HepG2 (cell line): ENCODE measurements around the gene GPATCH3. TPM values are rescaled to one million over a fixed set of nuclear protein-coding genes. Genes with fewer than 3 reads are reported as not detected.

ENCODE experiments used
- CEBPG ChIP-seq: IDR thresholded peaks from 2 replicates; pipeline ENCODE4 v1.6.1; 2016
- FIP1L1 ChIP-seq: fragments of 200-400 bp; formaldehyde crosslinking; IDR thresholded peaks from 2 replicates; pipeline ENCODE4 v1.6.1; 2018; ENCODE audit warnings: low read depth, mild to moderate bottlenecking, low read length, moderate library complexity, borderline replicate concordance; ENCODE audit not compliant: insufficient read depth
- FOSL2 ChIP-seq: sonication (generic); formaldehyde crosslinking; IDR thresholded peaks from 2 replicates; pipeline ENCODE4 v1.4.0; 2020; ENCODE audit warnings: missing genetic modification reagents
- KLF12 ChIP-seq: sonication (generic); formaldehyde crosslinking; IDR thresholded peaks from 2 replicates; pipeline ENCODE4 v1.4.0; 2020; ENCODE audit warnings: missing genetic modification reagents, borderline replicate concordance
- MTA1 ChIP-seq: sonication (generic); formaldehyde crosslinking; IDR thresholded peaks from 2 replicates; pipeline ENCODE4 v1.4.0; 2020; ENCODE audit warnings: missing genetic modification reagents, mild to moderate bottlenecking, borderline replicate concordance
- NFKB2 ChIP-seq: sonication (generic); formaldehyde crosslinking; IDR thresholded peaks from 2 replicates; pipeline ENCODE4 v1.4.0; 2020; ENCODE audit warnings: missing genetic modification reagents, borderline replicate concordance
- PLRG1 ChIP-seq: fragments of 450-650 bp; conservative IDR thresholded peaks from 2 replicates; pipeline ENCODE4 v1.6.1; 2016
- RAD21 ChIP-seq: fragments of 450-650 bp; formaldehyde crosslinking; IDR thresholded peaks from 2 replicates; pipeline ENCODE4 v1.5.0; 2020; ENCODE audit warnings: mild to moderate bottlenecking
- SALL2 ChIP-seq: sonication (generic); formaldehyde crosslinking; IDR thresholded peaks from 2 replicates; pipeline ENCODE4 v1.8.1; 2023; ENCODE audit warnings: mild to moderate bottlenecking, missing genetic modification reagents, inconsistent platforms
- YEATS4 ChIP-seq: sonication (generic); formaldehyde crosslinking; IDR thresholded peaks from 2 replicates; pipeline ENCODE4 v1.4.0; 2020; ENCODE audit warnings: missing genetic modification reagents, borderline replicate concordance
- ZBTB7A ChIP-seq: sonication (generic); formaldehyde crosslinking; IDR thresholded peaks from 2 replicates; pipeline ENCODE4 v1.8.0; 2022; ENCODE audit warnings: mild to moderate bottlenecking, missing genetic modification reagents
- ZFP62 ChIP-seq: sonication (generic); formaldehyde crosslinking; IDR thresholded peaks from 2 replicates; pipeline ENCODE4 v1.4.0; 2020; ENCODE audit warnings: missing genetic modification reagents
- ZNF124 ChIP-seq: sonication (generic); formaldehyde crosslinking; IDR thresholded peaks from 2 replicates; pipeline ENCODE4 v1.4.0; 2020; ENCODE audit warnings: missing genetic modification reagents
- ZNF264 ChIP-seq: sonication (generic); formaldehyde crosslinking; IDR thresholded peaks from 2 replicates; pipeline ENCODE4 v1.4.0; 2020; ENCODE audit warnings: missing genetic modification reagents
- ZNF331 ChIP-seq: sonication (generic); formaldehyde crosslinking; IDR thresholded peaks from 2 replicates; pipeline ENCODE4 v1.4.0; 2020; ENCODE audit warnings: missing genetic modification reagents
- ZNF367 ChIP-seq: sonication (generic); formaldehyde crosslinking; IDR thresholded peaks from 2 replicates; pipeline ENCODE4 v1.4.0; 2020; ENCODE audit warnings: missing genetic modification reagents, borderline replicate concordance
- ZNF572 ChIP-seq: sonication (generic); formaldehyde crosslinking; IDR thresholded peaks from 2 replicates; pipeline ENCODE4 v1.5.1; 2020; ENCODE audit warnings: mild to moderate bottlenecking, missing genetic modification reagents
- ZNF644 ChIP-seq: IDR thresholded peaks from 2 replicates; pipeline ENCODE4 v1.6.1; 2016; ENCODE audit warnings: low read depth
- ZNF83 ChIP-seq: sonication (generic); formaldehyde crosslinking; IDR thresholded peaks from 2 replicates; pipeline ENCODE4 v1.4.0; 2020; ENCODE audit warnings: missing genetic modification reagents, mild to moderate bottlenecking, borderline replicate concordance
- polyA plus RNA-seq, 8 experiments: library from polyadenylated mRNA; depleted of rRNA in 3 of 8; stranded (reverse) in 7 of 8; unstranded in 1 of 8; fragments of >200 nt; fragmentation: Illumina TruSeq in 4 of 8; extraction: Trizol in 4 of 8; gene quantifications; 2 replicates each; pipeline versions ENCODE4 v1.2.1 to v1.2.3, GENCODE V29; 2011 to 2016; ENCODE audit warnings: low read depth in 4 of 8, missing spikeins in 1 of 8, mixed read lengths in 1 of 8; ENCODE audit not compliant: insufficient read depth in 1 of 8
- total RNA-seq, 5 experiments: library from RNA; depleted of rRNA; stranded (reverse); fragments of >200 nt; fragmentation: Illumina TruSeq; extraction: Trizol; gene quantifications; 2 replicates each; pipeline ENCODE4 v1.2.3, GENCODE V29; 2016; ENCODE audit warnings: low read depth in 1 of 5
- TF ChIP-seq, protein P1 (sequence below), 2 experiments: sonication (generic) in 1 of 2; formaldehyde crosslinking in 1 of 2; IDR thresholded peaks; 2 replicates each; pipeline versions ENCODE4 v1.6.1 to v1.9.0; 2014 to 2022; ENCODE audit warnings: antibody characterized with exemption in 1 of 2, borderline replicate concordance in 1 of 2, inconsistent platforms in 1 of 2, low read depth in 1 of 2, missing genetic modification reagents in 1 of 2
- TF ChIP-seq, protein P2 (sequence below): sonication (generic); formaldehyde crosslinking; IDR thresholded peaks from 2 replicates; pipeline ENCODE4 v1.4.0; 2020; ENCODE audit warnings: missing genetic modification reagents, mild to moderate bottlenecking, borderline replicate concordance

Gene GPATCH3
- total and polyA plus RNA-seq, 2 of the 13 experiments (the other 11 are each of a cell fraction or from before 2014, with no cell fraction given): 8.3 to 11.0 TPM

DNA sequence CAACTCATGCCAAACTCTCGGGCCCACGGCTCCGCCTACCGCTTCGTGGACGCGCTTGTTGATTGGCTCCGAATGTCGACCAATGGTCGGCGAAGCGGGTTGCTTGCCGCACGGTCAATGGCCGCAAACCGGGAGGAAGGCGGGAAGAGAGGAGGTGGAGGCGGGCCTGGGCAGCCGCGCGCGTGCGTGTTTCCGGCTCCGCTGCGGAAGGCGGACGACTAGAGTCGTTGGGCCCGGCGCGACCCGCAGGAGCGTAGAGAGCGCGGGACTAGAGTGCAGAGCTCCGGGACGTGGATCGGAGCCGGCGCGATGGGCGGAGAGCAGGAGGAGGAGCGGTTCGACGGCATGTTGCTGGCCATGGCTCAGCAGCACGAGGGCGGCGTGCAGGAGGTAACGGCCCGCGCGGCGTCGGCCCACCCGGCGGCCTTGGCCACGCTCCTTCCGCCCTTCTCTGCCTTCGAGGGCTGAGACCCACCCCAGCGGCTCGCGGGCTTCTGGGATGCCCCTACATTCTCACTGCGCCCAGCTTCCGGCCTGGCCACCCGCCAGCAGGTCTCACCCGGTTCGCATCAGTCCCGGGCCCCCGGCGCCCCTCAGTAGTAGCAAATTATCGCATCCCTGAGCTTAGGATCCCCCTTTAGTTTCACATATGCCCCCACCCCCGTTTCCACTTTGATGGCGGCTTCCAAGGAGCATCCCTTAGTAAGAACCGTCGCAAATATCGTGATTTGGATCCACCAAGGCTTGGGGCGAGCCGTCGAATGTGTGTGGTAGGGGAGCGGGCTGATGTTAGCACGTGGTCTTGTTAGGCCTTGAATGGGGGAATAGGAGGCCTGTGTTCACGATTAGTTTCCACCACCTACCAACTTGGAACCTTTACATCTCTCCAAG, 21.5 kb upstream of the GPATCH3 start, which contains the start of gene NUDC (continued):
- TF ChIP-seq ZNF331 (0 out of 2 replicates have a peak, but pooled peaks have one; percentile 27), RAD21 (peak; percentile 59), ZNF264 (0 out of 2 replicates have a peak, but pooled peaks have one; percentile 25), FIP1L1 (peak; percentile 40; the same call in 1 of the 2 replicates), ZFP62 (CRISPR knock-in tag) (no peak), NFKB2 (peak; percentile 82; the same call in 1 of the 2 replicates), ZNF572 (CRISPR knock-in tag) (no peak), SALL2 (peak; percentile 52; the same call in 1 of the 2 replicates), ZBTB7A (CRISPR knock-in tag) (no peak; the same call in 1 of the 2 replicates), ZNF124 (CRISPR knock-in tag) (no peak), PLRG1 (no peak), MTA1 (CRISPR knock-in tag) (peak; percentile 51; the same call in 1 of the 2 replicates), ZNF83 (no peak), FOSL2 (no peak), ZNF367 (CRISPR knock-in tag) (no peak; the same call in 1 of the 2 replicates), CEBPG (CRISPR knock-in tag) (no peak), ZNF644 (CRISPR knock-in tag) (no peak), YEATS4 (CRISPR knock-in tag) (peak; percentile 83), KLF12 (CRISPR knock-in tag) (no peak)
- TF ChIP-seq, protein P1, sequence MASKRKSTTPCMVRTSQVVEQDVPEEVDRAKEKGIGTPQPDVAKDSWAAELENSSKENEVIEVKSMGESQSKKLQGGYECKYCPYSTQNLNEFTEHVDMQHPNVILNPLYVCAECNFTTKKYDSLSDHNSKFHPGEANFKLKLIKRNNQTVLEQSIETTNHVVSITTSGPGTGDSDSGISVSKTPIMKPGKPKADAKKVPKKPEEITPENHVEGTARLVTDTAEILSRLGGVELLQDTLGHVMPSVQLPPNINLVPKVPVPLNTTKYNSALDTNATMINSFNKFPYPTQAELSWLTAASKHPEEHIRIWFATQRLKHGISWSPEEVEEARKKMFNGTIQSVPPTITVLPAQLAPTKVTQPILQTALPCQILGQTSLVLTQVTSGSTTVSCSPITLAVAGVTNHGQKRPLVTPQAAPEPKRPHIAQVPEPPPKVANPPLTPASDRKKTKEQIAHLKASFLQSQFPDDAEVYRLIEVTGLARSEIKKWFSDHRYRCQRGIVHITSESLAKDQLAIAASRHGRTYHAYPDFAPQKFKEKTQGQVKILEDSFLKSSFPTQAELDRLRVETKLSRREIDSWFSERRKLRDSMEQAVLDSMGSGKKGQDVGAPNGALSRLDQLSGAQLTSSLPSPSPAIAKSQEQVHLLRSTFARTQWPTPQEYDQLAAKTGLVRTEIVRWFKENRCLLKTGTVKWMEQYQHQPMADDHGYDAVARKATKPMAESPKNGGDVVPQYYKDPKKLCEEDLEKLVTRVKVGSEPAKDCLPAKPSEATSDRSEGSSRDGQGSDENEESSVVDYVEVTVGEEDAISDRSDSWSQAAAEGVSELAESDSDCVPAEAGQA (IDR thresholded peaks at IDR 0.05; ENCODE audit: low read depth): no peak; the same call in 1 of the 2 replicates
- TF ChIP-seq, protein P1 (CRISPR knock-in tag; IDR thresholded peaks at IDR 0.05; ENCODE audit: borderline replicate concordance): peak; percentile 67; the same call in 1 of the 2 replicates
- TF ChIP-seq, protein P2, sequence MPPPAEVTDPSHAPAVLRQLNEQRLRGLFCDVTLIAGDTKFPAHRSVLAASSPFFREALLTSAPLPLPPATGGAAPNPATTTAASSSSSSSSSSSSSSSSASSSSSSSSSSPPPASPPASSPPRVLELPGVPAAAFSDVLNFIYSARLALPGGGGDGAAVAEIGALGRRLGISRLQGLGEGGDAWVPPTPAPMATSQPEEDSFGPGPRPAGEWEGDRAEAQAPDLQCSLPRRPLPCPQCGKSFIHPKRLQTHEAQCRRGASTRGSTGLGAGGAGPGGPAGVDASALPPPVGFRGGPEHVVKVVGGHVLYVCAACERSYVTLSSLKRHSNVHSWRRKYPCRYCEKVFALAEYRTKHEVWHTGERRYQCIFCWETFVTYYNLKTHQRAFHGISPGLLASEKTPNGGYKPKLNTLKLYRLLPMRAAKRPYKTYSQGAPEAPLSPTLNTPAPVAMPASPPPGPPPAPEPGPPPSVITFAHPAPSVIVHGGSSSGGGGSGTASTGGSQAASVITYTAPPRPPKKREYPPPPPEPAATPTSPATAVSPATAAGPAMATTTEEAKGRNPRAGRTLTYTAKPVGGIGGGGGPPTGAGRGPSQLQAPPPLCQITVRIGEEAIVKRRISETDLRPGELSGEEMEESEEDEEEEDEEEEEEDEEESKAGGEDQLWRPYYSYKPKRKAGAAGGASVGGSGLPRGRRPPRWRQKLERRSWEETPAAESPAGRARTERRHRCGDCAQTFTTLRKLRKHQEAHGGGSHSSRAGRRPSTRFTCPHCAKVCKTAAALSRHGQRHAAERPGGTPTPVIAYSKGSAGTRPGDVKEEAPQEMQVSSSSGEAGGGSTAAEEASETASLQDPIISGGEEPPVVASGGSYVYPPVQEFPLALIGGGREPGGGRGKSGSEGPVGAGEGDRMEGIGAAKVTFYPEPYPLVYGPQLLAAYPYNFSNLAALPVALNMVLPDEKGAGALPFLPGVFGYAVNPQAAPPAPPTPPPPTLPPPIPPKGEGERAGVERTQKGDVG (CRISPR knock-in tag): no peak; the same call in 1 of the 2 replicates
